Measurements from ENCODE around the gene ATP5ME.
"Not testable (repeated sequence)": the region's sequence is repeated elsewhere in the genome, so short reads cannot be mapped to it uniquely, and the experiment has no call there.

ATP5ME gene

GRCh38 chr4:683247-683897 is 9.3 kb upstream of the ATP5ME start:
- DNase-seq, result no peak

GRCh38 chr4:682490-683172 is 8.6 kb upstream of the ATP5ME start:
- no peak for DNase-seq

- DNase-seq, result no peak
These were observed 7.8 kb upstream of the ATP5ME start for GRCh38 chr4:681736-682451.

GRCh38 chr4:680928-681645 is 7.0 kb upstream of the ATP5ME start:
- no peak for DNase-seq

GRCh38 chr4:680551-680927 is 6.5 kb upstream of the ATP5ME start:
- no peak for DNase-seq

- no peak for DNase-seq
These were observed 6.0 kb upstream of the ATP5ME start for GRCh38 chr4:680091-680490.

- DNase-seq, result no peak
These were observed 5.6 kb upstream of the ATP5ME start for GRCh38 chr4:679629-680028.

- DNase-seq, result no peak
These were observed 5.0 kb upstream of the ATP5ME start for GRCh38 chr4:679104-679481.

GRCh38 chr4:678331-679103 is 4.4 kb upstream of the ATP5ME start:
- DNase-seq, result no peak

GRCh38 chr4:677431-678293 is 3.6 kb upstream of the ATP5ME start:
- no peak for DNase-seq

- no peak for DNase-seq
These were observed 2.8 kb upstream of the ATP5ME start for GRCh38 chr4:676871-677235.

- DNase-seq, result no peak
These were observed 2.1 kb upstream of the ATP5ME start for GRCh38 chr4:675980-676870.

- DNase-seq, result no peak
These were observed 1.2 kb upstream of the ATP5ME start for GRCh38 chr4:675036-675882.

GRCh38 chr4:673349-674091 is 556 bp downstream of the ATP5ME start:
- DNase-seq, result no peak

GRCh38 chr4:671769-672168 is 2.3 kb downstream of the ATP5ME start:
- DNase-seq, result no peak

- not testable (repeated sequence) for DNase-seq
These were observed 4.1 kb downstream of the ATP5ME start for GRCh38 chr4:669806-670559.

- not testable (repeated sequence) for DNase-seq
These were observed 5.9 kb downstream of the ATP5ME start for GRCh38 chr4:668219-668618.

- no peak for DNase-seq
These were observed 6.5 kb downstream of the ATP5ME start for GRCh38 chr4:667545-667925.

Data from NCI-H2029 treated with DMSO at 0.1 percent for 48 hours (cell line).